GM18507 (cell line): ENCODE results near the gene SPARC.
A peak's percentile ranks its signal among the peaks of the same experiment; 100 is the strongest.

Experiments
- DNase-seq: peaks from one replicate; pipeline ENCODE4 v3.0.0; 2011; ENCODE audit warnings: low read depth; ENCODE audit not compliant: insufficient read length; ENCODE audit errors: extremely low spot score
- FAIRE-seq: peaks from 2 replicates; lab custom pipeline; 2011; peaks lifted over from hg19 to GRCh38; lab: Jason Lieb, UNC

The SPARC gene

DNA sequence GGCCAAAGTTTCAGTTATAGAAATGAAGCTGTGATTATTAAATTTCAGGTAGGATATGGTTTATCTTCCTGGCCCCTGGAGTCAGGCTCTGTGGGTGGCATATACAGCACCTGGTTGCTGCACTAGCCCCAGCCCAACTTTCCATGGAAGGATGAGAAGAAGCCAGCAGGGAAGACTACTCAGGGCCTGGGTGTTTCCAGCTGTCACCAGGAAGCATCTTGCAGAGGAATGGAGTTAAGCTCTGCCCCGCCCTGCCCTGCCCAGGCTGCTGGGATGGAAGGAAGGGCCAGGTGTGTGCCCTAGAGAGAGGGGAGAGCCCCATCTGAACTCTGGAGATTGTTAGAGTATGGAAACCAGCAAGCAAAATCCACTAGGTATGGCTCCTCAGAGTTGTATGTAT lies 52.8 kb downstream of the SPARC start:
- no peak for FAIRE-seq

DNA sequence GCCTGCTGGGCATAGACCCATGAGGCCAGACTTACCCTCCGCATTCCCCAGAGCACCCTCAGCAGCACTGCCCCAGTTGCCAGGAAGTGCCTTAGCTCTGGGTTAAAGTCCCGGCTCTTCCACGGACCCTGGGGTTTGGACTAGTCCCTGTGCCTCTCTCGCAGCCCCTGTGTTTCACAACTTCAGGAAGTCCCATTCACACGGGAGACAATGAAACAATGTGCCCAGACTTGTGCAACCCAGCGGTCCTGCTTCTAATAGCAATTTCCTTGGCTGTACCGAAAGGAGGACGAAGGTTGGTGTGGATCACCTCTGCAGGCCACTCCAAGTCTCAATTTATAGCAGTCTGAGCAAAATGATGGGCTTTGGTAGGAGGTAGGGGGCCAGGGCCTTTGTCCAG lies 53.8 kb downstream of the SPARC start:
- FAIRE-seq = no peak
- no peak for DNase-seq

More for the DNA sequence above, 52.8 kb downstream of the SPARC start:
- no peak for DNase-seq

DNA sequence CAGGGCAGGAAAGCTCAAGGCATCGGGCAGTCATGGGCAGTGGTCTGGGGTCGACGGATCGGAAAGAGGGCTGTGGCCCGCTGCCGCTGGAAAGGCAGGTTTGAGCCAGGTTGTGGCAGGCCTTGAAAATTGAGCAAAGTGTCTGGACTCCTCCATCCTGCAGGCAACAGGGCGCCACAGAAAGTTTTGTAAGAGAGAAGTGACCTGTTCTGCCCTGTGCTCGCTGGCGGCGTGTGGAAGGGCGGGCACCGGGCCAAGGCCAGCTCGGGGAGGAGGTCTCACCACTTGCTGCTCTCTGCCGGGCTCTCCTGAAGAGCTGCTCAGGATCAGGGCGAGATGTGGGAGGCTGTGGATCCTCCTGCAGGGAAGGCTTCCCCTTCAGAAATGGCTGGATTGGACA lies 54.2 kb downstream of the SPARC start:
- DNase-seq = no peak
- no peak for FAIRE-seq

DNA sequence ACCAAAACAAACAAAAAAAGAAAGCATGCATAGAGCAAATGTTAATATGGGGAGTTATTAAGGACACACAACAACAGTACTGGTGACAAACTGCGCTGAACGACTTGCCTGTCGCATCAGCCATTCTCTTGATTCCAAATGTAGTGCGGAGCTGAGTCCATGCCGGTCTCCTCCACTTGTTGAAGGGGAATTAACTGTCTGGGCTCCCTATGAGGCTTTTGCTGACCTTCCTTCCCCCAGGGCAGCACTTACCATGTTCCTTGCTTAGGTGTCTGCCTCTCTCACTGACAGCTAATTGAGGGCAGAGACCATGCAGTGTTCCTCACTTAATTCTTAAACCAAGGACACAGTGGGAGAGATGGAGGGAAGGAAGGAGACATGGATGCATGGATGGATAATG lies 54.8 kb downstream of the SPARC start:
- FAIRE-seq (no peak), DNase-seq (no peak)

DNA sequence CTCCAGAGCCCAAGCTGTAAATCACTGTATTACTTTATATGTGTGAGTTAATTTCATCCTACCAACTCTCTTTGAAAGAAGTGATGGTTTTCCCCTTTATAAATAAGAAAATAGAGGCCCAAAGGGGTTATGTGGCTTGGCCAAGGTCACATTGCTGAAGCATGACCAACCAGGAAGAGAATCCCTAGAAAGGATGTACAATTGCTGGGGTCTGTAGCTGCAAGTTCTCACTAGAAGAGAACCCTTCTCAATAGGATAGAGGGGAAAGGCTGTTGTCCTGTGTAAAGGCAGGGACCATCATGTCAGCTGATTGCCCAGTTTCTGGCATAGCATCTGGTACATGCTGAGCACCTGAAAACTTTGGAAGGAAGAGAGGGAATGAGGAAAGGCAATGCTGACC lies 56.6 kb downstream of the SPARC start:
- FAIRE-seq (no peak), DNase-seq (no peak)

DNA sequence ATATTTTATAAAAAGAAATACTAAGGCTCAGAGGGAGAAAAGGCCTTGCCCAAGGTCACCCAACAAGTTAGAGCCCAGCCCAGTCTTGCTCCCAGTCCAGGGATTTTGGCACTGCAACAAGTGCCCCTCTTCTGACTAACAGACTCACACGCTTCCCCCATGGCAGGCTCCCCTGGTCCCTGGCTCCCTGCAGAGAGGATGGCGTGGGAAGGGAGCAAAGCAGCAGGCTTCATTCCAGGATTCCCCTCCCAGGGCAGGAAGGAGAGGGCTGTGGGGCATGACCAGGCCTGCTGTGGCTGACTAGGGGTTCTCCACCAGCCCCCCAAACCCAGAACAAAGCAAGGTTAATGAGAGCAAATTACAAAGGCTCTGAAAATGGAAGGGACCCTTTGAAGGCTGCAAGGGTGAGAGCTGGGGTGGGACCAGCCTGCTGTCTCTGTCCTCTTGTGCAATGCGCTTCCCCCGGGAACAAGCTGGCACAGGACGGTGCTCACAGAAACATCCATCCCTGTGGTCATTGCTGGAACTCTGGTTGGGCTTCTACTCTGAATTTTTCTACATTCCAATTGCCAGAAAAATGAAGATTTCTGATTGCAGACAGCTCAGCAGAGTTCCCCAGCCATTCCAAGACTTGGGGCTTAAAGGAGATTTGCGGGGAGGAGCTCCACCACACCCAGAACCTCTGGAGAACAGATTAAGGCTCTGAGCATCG lies 58.4 kb downstream of the SPARC start:
- DNase-seq = no peak
- no peak for FAIRE-seq

DNA sequence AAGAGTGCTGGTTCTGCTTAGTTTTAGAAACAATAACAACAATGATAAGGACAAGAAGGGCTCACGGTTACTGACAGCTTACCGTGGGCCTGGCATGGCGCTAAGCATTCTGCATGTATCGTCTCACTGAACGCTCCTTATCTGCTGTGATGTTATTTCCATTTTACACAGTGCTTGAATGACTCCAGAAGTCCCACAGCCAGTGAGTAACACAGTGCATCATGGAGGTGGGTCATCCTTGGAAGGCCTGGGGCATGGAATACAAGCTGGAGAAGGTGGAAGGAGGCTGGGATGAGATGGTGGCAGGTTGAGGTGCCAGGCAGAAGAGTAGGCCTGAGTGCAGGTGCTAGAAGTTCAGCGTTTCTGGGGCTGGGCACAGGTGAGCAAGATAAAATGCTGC lies 59.1 kb downstream of the SPARC start:
- no peak for DNase-seq
- FAIRE-seq = no peak

DNA sequence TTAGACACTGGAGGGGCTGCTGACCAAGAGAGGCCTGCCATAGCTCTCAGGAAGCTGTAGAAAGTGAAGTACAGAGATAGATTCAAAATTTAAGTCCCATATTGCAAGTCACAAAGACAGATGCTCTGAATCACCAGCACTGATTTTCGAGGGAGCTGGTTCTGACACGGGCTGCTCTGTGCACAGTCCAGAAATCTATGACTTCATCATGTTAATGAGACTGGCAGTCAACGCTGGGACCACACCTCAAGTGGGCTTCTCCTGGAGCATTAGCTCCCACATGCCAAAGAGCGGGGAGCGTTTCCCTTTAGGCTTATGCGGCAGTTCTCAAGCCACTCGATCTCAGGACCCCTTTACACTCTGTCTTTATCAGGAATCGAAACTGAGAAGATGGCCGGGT lies 61.4 kb downstream of the SPARC start:
- no peak for DNase-seq
- no peak for FAIRE-seq

DNA sequence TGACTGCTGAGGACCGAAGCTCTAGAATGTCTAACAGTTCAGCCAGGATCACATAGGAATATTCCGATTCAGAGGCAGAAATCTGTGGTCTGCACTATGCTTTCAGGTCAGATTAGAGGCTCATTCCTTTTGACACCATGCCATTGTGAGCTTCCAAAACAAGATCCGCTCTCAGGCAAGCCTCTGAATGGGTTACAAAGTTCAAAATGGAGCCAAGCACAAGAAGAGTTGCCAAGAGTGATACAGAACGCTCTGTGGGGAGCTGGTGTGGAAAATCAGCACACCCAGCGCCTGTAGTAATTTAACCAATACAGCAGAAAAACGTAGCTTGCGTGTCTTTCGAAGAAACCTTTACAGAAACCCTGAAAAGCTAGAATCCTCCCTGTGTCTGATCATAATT lies 62.2 kb downstream of the SPARC start:
- no peak for FAIRE-seq

DNA sequence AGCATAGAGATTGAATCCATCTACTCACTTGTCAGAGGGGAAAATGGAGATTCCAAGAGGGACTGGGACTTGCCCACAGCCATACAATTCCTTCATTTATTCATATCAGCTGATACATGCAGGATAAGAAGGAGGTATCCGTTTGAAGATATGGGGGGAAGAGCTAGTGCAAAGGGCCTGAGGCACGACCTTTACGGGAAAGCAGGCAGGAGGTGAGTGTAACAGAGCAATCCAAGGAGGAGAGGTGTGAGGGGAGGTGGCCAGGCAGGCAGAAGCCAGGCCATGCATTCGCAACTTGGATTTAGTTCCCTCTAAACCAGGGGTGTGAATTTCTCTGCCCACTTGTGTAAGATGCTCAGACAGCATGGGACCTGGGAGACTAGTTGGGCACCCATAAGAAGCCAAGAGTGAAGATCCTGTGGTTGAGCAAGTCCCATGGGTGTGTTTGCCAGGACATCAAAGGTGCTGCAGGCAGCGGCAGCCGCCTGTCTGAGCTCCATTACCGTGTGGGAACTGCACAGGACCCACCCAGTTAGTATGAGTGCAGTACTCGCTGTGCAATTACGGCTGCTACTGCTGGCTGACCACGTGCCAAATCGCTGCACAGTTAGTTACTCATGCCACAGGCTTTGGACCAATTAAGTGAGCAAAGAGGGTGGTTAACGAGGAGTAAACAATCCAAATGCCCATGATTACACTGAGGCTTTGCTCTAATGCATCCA lies 64.2 kb downstream of the SPARC start:
- DNase-seq = no peak
- no peak for FAIRE-seq

More for the DNA sequence above, 62.2 kb downstream of the SPARC start:
- DNase-seq = no peak

DNA sequence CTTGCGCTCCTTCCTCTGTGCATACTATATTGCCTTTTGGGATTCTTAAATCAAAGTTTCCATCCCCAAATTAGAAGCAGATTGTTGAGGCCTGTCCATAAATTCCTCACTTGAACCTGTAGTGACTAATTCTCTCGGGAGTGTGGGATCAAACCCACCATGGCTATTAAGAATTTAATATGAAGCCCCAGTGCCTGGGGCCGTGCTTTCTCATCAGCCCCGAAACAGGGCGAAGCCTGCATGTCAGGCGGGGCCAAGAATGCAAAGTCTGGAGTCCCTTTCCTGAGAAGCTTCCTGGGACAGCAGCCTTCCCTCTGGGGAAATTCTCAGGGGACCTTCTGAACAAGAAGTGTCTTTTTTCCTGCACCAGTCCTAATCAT lies 66.3 kb downstream of the SPARC start:
- DNase-seq (no peak), FAIRE-seq (no peak)

DNA sequence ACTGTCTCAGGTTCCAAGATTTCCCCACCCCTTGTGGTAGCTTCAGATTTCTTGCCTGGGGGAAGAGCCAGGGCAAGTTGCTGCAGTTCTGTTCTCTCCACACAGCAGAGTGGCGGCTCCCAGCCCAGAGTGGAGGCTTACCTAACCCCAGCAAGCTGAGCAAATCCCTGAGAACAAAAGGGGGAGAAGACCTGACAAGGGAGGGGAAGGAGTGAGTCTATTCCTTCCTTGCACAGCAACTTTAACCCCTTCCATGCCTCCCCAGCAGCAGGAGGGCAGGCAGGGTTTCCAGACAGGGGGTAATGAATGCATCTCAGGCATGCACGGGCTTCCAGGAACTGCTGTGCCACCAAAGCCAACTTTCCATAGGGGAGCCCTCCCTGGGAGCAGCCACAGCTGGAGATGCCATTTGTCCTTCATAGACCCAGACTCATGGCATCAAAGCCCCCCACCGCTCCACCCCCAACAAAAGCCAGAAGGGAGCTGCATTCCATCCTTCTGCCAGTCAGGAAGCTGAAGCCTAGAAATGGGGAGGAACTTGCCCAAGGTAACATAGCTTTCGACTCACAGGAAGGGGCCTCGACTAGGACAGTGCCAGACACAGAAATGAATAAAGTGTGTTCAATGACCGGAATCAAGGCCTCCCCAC lies 66.8 kb downstream of the SPARC start:
- FAIRE-seq (no peak), DNase-seq (no peak)

DNA sequence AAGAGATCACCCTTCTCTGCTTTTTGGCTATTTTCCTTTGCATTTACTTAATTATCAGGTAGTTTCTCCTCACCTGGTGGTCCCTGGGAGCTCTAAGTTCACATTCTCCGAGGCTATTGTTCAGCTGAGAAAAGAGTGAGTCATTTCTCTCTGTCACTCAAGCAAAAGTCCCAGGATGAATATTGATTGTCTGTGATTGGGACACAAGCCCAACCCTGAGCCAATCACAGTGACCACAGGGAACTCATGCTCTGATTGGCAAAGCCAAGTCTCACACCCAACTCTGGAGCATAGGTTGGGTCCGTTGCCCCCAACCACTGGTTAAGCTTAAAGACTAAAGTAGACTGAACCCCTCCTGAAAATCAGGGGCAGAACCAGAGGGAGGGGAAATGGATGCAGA lies 67.8 kb downstream of the SPARC start:
- no peak for DNase-seq

DNA sequence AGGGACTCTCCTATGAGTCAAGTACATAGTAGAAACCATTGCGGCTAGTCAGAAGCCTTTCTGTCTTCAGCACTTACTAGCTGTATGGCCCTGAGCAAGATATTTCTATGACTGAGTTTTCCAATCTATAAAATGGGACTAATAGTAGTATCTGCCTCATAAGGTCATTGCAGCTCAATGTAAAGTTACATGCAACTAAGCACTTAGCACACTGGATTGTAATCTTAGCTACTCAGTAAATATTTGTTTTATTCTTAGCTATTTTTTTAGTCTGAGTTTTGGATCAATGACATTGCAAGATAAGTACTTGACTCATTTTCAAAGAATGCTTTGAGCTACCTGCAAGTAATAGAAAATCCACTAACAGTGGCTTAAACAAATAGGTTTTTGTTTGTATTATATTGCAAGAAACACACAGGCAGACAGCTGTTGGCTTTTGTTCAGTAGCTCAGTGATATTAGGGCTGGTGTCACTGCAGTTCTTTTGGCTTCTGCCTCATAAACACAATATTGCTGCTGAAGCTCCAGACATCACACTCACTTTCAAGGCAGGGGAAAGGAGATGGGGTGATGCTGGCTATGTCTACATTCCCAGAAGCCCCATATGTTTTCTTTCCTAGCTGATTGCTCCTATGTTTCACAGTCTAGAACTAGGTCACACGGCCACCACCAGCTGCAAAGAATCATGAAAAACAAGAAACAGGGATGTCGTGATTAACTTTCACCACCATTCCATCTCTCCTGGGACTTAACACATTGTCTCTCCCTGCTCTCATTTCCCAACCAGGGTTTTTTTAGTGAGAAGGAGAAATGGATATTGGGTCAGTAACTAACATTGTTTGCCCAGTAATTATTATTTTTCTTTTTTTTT lies 68.6 kb downstream of the SPARC start:
- no peak for DNase-seq
- FAIRE-seq = no peak

More for the DNA sequence above, 67.8 kb downstream of the SPARC start:
- FAIRE-seq = no peak

DNA sequence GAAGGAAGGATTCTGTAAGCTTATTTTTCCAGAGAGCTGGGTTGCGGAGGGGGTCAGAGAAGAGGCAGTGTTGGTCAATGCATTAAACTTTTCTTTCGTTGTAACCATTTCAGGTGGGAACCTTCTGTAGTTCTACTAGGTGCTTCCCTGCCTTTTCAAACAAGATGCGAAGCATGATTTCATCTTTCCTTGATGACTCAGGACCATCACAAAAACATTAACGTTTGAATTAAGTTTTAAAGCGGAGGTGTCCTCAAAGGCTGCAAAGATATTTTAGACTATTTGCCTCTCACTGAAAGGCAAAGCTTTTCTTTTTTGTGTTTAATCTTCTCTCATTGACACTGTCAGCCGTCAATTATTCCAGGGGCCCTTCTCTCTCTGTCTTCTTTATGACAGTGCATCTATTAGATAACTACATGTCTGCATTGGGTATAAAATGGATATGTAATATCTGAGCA lies 69.3 kb downstream of the SPARC start:
- DNase-seq (no peak), FAIRE-seq (peak; percentile 5)

DNA sequence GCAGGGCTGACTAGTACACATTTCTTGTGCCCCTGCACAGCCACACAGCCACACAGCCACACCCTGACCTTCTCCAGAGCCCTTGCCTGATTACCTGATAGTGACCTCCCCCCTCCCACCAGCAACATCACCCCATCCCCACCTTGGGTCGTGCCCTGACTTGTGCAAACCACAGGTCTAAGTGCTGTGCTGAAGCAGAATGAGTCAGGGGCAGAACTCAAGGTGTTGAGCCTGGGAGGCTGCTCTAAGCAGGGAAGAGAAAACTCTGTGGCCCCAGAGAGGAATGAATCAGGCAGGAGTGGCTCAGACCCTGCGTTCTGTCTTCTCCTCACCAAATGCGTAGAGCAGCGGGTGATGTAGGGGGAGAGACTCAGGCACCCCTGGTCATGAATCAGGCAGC lies 71.3 kb downstream of the SPARC start:
- DNase-seq (no peak), FAIRE-seq (peak; percentile 21)

DNA sequence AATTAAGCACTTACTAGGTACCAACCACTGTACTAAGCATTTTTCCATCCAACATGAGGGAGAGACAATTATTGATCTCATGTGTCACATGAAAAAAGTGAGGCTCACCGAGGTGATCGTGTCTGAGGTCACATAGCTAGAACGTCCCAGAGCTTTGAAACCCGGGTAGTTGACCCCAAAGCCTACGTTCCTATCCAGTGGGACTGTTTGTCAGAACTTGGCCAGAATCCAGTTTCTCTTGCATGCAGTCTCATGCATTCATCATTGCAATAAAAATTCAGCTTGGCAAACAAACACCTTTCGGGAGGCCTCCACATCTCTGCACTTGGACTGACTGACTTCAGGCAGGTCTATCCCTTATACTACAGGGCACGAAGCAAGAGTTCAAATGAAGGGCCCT lies 72.2 kb downstream of the SPARC start:
- no peak for DNase-seq
- FAIRE-seq = peak; percentile 18

DNA sequence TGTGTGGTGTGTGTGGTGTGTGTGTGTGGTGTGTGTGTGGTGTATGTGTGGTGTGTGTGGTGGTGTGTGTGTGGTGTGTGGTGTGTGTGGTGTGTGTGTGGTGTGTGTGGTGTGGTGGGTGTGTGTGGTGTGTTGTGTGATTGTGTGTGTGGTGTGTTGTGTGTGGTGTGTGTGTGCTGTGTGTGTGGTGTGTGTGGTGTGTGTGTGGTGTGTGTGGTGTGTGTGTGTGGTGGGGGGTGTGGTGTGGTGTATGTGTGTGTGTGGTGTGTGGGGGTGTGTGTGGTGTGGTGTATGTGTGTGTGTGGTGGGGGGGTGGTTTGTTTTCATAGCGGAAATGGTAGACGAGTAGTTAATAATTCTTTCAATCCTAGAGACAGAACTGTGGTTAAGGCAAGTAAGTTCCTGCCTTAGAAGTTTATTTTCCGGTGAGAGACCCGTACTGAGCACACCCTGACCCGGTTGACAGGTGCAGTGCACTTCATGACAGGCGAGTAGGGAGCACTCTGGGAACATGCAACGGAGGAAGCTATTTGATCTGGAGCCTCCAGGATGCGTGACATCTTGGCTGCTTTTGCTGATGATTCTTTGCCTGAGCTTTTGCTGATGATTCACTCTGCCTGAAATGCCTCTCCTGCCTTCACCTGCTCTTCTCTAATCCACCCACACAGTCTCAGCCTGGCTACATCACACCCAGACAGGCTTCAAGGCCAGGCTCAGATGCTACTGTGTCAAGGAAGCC lies 73.9 kb downstream of the SPARC start:
- peak; percentile 98 for FAIRE-seq
- peak; percentile 63 for DNase-seq

DNA sequence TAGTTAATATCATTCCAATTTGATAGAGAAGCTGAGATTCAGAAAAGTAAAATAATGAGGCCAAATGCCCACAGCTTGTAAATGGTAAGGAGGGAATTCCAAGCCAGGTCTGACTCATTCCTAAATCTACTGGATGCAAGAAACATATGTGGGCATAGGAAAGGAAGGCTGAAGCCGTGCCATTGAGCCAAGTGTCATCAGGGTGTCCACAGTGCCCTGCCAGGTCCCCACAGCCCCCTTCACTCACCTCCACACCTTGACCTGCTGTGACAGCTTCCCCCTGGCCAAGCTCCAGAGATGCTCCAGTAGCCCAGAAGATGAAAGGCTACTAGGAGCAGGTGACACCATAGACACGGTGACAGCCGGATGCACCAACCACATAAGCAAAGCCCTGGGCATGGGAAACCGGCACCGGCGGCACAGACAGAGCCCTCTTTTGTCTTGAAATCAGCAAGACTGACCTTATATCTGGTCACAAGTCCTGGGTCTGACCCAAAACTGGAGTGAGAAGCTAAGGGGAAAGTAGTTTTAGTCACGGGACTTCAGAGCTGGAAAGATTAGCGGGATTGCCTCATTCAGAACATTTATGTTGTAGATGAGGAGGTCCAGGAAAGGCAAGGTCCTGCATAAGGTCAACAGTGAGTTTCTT lies 75.5 kb downstream of the SPARC start:
- DNase-seq (no peak), FAIRE-seq (no peak)
